Measurements from ENCODE around the gene PDZRN3.

GRCh38 chr3:73473181-73473897, 151.4 kb downstream of the PDZRN3 start:
- TF ChIP-seq POLR2AphosphoS5 (IDR thresholded peaks at IDR 0.05; ENCODE audit: low read depth, low read length) (no peak), CTCF (IDR thresholded peaks at IDR 0.05) (no peak), EZH2phosphoT487 (IDR thresholded peaks at IDR 0.05; ENCODE audit: borderline replicate concordance, low read depth) (no peak), SIN3A (IDR thresholded peaks at IDR 0.05; ENCODE audit: borderline replicate concordance, low read depth, low read length) (no peak), RAD21 (IDR thresholded peaks at IDR 0.05; ENCODE audit: low read length) (no peak), JUND (IDR thresholded peaks at IDR 0.05) (no peak), EP300 (IDR thresholded peaks at IDR 0.05; ENCODE audit: borderline replicate concordance in 1 of 2, low read depth in 1 of 2, low read length in 1 of 2) (no peak), PBX3 (IDR thresholded peaks at IDR 0.05) (no peak), FOSL2 (IDR thresholded peaks at IDR 0.05; ENCODE audit: borderline replicate concordance, low read depth) (no peak), ELF1 (IDR thresholded peaks at IDR 0.05) (no peak), FOXM1 (IDR thresholded peaks at IDR 0.05; ENCODE audit: low read depth) (no peak), CHD2 (IDR thresholded peaks at IDR 0.05; ENCODE audit: low read length, partially characterized antibody) (no peak)

All from SK-N-SH (cell line).